ENCODE results near the gene KCNG2. TPM values are rescaled to one million over a fixed set of nuclear protein-coding genes. Genes with fewer than 3 reads are reported as not detected.

The KCNG2 gene
- total RNA-seq, 4 donors from 2014 or later = 0.55 TPM; not detected in 3

- peak in 1 of 2 donors; percentile 10 for DNase-seq
- peaks cover 0 to 23% of the 10 kb centered on the region in 2 donors for H3K36me3 ChIP-seq
These were observed 116.9 kb downstream of the KCNG2 start for GRCh38 chr18:79914614-79915160.

GRCh38 chr18:79915161-79916127 is 117.7 kb downstream of the KCNG2 start:
- TF ChIP-seq POLR2A (IDR thresholded peaks at IDR 0.05) (no peak), CTCF (IDR thresholded peaks at IDR 0.05 in 4 of 5, conservative IDR thresholded peaks at IDR 0.05 in 1 of 5) (no peak)
- Histone ChIP-seq H3K36me3 (peaks cover 0 to 23% of the 10 kb centered on the region in 2 donors), H3K4me1 (peaks cover 21 to 23% of the 10 kb centered on the region in 2 donors), H3K27ac (no peak overlapping the region), H3K9me3 (no peaks in the 10 kb centered on the region), H3K27me3 (no peaks in the 10 kb centered on the region), H3K4me3 (no peak overlapping the region)
- DNase-seq (peak in 1 of 2 donors; percentile 10), ATAC-seq (no peak)
- in situ Hi-C loops (cut with MboI; ENCODE audit: low sequenced_read_pairs in 4 of 4) = no loop called here
- intact Hi-C loops (cut with DNase I; ENCODE audit: low total_unique reads) = no loop called here

More at GRCh38 chr18:79914614-79915160, 116.9 kb downstream of the KCNG2 start:
- ATAC-seq = no peak
- Histone ChIP-seq H3K27ac (no peak overlapping the region), H3K4me3 (no peak overlapping the region), H3K27me3 (no peaks in the 10 kb centered on the region), H3K4me1 (peaks cover 21 to 23% of the 10 kb centered on the region in 2 donors), H3K9me3 (no peaks in the 10 kb centered on the region)
- intact Hi-C loops (cut with DNase I; ENCODE audit: low total_unique reads) (loop anchor here (5.0 kb wide), 1 partner anchor 33 kb away; no protein-coding TSS in a partner anchor), in situ Hi-C loops (cut with MboI; ENCODE audit: low sequenced_read_pairs in 4 of 4) (no loop called here)
- TF ChIP-seq POLR2A (IDR thresholded peaks at IDR 0.05) (no peak), CTCF (IDR thresholded peaks at IDR 0.05 in 4 of 5, conservative IDR thresholded peaks at IDR 0.05 in 1 of 5) (no peak)

GRCh38 chr18:79916128-79916494 is 118.4 kb downstream of the KCNG2 start:
- H3K27me3 ChIP-seq = no peaks in the 10 kb centered on the region
- no peak overlapping the region for H3K27ac ChIP-seq
- no peak for ATAC-seq
- H3K4me3 ChIP-seq = no peak overlapping the region
- H3K36me3 ChIP-seq = peaks cover 0 to 23% of the 10 kb centered on the region in 2 donors
- in situ Hi-C loops (cut with MboI; ENCODE audit: low sequenced_read_pairs in 4 of 4) (no loop called here), intact Hi-C loops (cut with DNase I; ENCODE audit: low total_unique reads) (no loop called here)
- DNase-seq = peak in 1 of 2 donors; percentile 9
- H3K4me1 ChIP-seq = peaks cover 19 to 21% of the 10 kb centered on the region in 2 donors
- H3K9me3 ChIP-seq = no peaks in the 10 kb centered on the region
- TF ChIP-seq POLR2A (IDR thresholded peaks at IDR 0.05) = no peak
- TF ChIP-seq CTCF (IDR thresholded peaks at IDR 0.05 in 4 of 5, conservative IDR thresholded peaks at IDR 0.05 in 1 of 5) = no peak

GRCh38 chr18:79916546-79917168 is 118.9 kb downstream of the KCNG2 start:
- H3K4me1 ChIP-seq = peaks cover 13 to 17% of the 10 kb centered on the region in 2 donors
- peaks cover 0 to 23% of the 10 kb centered on the region in 2 donors for H3K36me3 ChIP-seq
- in situ Hi-C loops (cut with MboI; ENCODE audit: low sequenced_read_pairs in 4 of 4) = no loop called here
- no peaks in the 10 kb centered on the region for H3K27me3 ChIP-seq
- ATAC-seq (no peak), DNase-seq (peak in 1 of 2 donors; percentile 7)
- TF ChIP-seq CTCF (IDR thresholded peaks at IDR 0.05 in 4 of 5, conservative IDR thresholded peaks at IDR 0.05 in 1 of 5) (no peak), POLR2A (IDR thresholded peaks at IDR 0.05) (no peak)
- no peaks in the 10 kb centered on the region for H3K9me3 ChIP-seq
- H3K27ac ChIP-seq = no peak overlapping the region
- intact Hi-C loops (cut with DNase I; ENCODE audit: low total_unique reads) = no loop called here
- H3K4me3 ChIP-seq = no peak overlapping the region
